Hematopoietic multipotent progenitor cell treated with erythropoietin and hydrocortisone succinate and interleukin-3 and kit ligand, for 17 days (in vitro differentiated cells): ENCODE data around the gene KCNQ1.

Experiments used
- DNase-seq: peaks from one replicate; pipeline ENCODE4 v3.0.0-alpha.2; 2015; ENCODE audit warnings: low spot score

KCNQ1 gene

DNA sequence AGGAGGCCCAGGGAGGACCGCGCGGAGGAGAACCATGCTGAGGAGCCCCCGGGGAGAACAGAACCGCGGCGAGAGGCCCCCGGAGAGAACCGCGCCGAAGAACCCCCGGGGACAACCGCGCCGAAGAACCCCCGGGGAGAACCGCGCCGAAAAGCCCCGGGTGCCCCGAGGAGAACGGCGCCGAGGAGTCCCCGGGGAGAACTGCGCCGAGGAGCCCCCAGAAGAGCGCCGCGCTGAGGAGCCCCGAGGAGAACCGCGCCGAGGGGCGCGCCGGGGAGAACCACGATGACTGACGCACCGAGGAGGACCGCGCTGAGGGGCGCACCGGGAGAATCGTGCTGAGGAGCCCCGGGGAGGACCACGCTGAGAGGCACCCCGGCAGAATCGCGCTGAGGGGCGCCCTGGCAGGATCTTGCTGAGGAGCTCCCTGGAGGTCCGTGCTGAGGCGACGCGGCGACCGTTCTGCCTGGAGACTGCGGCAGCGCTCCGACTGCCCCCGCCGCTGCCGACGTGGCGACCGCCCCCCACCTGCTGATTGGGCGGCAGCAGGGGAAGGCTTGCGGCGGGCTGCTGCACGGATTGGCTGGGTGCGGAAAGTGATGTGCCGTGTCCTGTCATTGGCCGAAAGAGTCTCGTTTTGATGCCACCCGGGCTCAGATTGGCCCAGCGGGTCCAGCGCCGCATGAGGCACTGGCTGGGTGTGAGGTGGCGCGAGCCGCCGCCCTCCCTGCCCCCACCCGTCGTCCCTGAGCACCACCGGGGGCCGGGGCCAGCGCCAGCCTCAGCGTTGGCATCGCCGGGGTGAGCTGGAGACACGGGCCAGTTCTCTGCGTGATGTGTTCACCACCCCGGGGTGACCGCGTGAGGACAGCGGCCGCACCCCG is 255.0 kb downstream of the KCNQ1 start, which contains the start of gene KCNQ1OT1:
KCNQ1OT1 (minus strand) TSS at position 464 of the 884 bp plus-strand sequence.
- DNase-seq: peak; percentile 90

- peak; percentile 28 for DNase-seq
Observed at GRCh38 chr11:2700415-2701211, 255.8 kb downstream of the KCNQ1 start.

DNA sequence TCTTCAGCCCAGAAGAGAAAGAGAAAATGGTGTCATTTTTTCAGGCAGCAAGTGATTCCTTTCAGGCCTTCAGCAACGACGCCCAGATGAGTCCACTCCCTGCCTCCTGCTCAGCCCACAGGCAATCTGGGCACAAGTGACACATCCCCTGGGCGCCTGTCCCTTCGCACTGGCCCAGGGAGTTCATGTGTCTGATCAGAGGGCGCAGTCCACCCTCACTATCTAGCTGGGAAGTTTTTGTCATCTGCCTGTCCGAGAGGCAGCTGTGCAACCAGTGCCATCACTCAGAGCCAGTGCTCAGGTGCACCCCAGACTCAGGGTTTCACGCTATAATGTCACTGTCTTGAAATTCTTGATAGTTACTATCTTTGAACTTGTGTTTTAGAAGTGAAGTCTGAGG is 256.4 kb downstream of the KCNQ1 start:
- no peak for DNase-seq

GRCh38 chr11:2701898-2702434 is 257.2 kb downstream of the KCNQ1 start:
- no peak for DNase-seq

GRCh38 chr11:2702771-2703362 is 258.1 kb downstream of the KCNQ1 start:
- DNase-seq: no peak

DNA sequence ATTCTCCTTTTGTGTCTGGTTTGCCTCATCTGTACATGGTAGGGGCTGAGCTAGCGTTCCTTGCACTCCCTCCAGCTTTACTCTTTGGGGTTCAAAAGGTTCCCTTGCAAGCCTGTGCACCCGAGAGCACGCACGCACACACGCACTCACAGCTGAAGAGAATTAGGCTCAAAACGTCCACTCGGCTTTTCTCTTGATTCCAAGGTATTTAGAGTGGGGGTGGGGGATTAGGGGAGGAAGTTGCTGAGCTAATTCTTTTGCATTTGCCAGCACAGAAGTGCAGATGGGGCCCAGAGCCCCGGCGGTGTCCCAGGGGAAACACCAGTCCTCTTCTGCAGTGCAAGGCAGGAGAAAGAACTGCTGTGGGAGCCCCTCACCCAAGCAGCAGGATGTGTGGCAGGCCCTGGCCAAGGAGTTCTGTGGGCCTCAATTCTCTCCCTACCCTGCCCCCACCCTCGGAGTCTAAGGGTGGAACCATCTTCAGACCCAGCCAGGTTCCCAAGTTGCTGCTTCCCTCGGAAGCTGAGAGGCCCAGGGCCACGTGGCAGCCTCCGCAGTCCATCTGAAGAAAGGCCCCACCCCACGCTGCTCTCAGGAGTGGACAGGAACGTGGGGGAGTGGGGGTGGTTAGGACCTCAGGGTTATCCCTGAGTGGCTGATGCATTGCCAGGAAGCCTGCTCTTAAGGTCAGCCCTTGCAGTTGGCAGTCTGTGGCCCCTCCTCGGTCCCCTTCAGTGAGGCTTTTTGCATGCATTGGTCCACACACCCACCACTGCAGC is 258.7 kb downstream of the KCNQ1 start:
- no peak for DNase-seq

GRCh38 chr11:2704356-2704755 is 259.5 kb downstream of the KCNQ1 start:
- DNase-seq: no peak

- no peak for DNase-seq
Observed at GRCh38 chr11:2704896-2705606, 260.2 kb downstream of the KCNQ1 start.

DNA sequence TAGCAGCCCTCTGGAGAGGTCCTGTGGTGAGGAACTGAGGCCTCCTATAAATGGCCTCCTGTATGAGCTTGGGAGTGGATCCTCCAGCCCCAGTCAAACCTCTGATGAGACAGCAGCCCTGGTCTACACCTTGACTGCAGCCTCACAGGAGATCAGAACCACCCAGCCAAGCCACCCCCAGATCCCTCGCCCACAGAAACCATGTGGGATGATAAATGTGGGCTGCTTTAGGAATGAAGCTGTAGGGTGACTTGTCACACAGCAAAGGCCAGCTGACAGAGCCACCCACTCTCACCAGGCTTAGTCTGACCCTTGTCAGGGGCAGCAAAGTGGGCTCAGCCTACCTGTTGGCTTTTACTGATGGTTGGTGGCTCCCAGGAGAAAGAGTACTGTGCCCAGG is 261.5 kb downstream of the KCNQ1 start:
- no peak for DNase-seq

DNA sequence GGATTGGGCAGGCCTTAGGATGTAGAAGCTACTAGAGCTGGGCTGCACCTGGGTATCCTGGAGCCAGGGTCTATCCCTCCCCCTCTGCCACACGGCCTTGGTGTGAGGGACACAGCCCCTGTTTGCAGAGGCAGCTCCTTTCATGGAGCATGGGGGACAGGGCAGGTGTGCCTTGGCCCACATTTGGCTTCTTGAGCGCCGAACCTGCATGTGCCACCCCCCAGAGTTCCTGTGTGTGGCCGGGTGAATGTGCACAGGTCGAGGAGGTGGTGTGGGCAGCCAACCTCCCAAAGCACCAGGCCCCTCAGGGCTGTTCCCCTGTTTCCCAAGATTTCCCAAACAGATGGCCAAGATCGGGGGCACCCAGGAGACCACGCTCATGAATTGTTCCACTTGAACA is 262.9 kb downstream of the KCNQ1 start:
- no peak for DNase-seq

DNA sequence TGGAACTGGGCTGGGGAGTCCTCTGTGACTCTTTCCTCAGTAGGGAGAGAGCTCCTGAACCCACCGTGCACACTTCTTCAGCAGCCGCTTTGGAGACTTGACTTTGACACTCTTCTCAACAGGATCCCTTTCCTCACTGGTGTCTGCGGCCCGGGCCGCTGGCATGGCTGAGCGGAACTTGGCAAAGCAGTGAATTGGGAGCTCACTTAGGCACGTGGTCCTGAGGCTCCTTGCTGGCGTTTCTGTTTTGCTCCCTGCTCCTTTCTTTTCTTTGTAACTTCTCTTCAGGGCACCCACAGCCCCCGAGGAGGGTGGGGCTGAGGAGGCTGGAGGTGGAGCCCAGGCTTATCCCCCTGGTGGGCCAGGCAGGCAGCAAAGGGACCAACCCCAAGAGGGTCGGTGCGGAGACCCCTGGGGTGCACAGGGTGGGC is 263.4 kb downstream of the KCNQ1 start:
- DNase-seq: no peak

DNA sequence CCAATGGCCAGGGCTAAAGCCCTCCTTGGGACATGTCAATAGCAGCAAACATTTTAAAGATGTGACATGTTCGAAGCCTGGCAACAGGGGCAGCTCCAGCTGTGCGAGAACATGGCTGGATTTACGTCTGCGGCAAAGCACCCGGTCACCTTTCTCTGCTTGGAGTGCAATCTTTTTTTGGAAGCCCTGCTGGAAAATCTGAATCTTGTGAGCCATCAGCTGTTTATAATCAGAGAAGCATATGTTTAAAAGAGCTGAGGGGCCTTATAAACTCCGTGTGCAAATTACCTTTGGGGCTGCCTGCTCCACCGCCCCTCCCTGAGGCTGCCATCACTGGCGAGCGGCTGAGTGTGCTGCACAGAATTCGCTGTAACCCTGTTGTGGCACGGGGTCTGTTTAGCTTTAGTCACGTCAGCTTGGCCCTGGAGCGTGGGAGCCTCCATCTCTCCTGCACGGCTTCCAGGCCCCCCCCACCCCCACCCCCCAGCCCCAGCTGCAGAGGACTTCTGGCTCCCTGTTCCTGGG is 264.0 kb downstream of the KCNQ1 start:
- DNase-seq: no peak

DNA sequence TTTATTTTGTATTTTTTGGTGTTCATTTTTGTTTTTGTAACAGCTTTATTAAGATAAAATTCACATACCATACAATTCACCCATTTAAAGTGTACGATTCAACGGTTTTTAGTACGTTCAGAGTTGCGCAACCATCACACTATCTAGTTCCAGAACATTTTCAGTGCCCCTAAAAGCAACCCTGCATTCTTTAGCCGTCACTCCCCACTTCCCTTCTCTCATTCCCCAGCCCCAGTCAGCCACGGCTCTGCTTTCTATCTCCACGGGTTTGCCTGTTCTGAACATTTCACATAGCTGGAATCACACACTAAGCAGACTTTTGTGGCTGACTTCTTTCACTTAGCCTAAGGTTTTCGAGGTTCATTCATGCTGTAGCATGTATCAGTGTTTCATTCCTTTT is 264.6 kb downstream of the KCNQ1 start:
- DNase-seq: no peak

- DNase-seq: no peak
Observed at GRCh38 chr11:2711161-2711560, 266.4 kb downstream of the KCNQ1 start.

DNA sequence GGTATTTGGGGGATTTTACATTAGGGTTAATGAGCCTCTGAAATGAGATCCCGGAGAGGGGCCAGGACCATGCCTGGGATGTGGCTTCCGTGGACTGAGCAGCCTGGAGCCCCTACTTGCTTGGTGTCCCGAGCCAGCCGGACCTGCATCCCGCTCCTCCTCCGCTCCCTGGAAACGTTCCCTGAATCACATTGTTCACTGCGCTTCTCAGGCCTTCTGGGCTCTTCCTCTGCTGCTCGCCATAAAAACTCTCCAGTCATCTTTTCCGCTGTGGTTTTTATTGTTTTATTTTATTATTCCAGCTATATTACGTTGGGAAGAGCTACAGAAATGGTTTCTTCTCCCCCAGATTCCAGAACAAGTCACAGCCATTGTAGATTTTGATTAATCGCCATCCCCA is 268.3 kb downstream of the KCNQ1 start:
- DNase-seq: no peak

DNA sequence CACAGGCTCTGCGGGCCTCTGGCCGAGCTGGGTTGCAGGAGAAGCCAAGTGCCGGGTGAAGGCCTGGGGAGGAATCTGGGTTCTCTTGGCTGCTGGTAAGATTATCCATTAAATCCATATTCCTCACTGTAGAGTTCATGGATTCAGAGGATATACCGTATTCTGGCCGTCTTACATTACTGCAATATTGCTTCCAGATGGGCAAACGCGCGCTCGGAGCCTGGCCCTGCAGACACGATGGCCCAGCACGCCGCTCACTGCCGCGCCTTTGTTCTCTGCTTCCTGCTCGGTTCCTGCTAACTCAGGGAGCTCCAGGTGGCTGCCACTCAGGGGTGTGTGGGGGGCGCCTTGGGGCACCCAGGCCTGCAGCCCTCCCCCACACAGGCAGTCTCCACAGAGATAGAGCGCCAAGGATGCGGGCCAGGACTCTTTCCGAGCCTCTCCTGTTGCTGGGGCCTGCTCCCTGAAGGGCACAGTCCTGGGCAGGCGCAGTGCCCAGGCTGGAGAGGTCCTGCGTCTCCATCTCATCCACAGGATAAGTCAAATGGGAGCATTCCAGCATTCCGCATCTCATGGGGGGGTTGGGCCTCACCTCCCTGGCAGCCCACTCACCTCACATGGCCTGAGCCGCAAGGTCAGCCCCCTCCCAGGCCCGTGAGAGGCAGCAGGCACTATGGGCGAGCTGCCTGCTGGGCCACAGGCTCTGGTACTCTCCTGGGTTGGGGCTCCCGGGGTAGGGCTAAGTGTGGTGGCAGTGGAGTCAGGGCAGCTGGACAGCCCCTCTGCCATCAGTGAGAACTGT is 269.1 kb downstream of the KCNQ1 start:
- no peak for DNase-seq

- DNase-seq: no peak
Observed at GRCh38 chr11:2714463-2714800, 269.6 kb downstream of the KCNQ1 start.

GRCh38 chr11:2714871-2715270 is 270.1 kb downstream of the KCNQ1 start:
- DNase-seq: no peak

DNA sequence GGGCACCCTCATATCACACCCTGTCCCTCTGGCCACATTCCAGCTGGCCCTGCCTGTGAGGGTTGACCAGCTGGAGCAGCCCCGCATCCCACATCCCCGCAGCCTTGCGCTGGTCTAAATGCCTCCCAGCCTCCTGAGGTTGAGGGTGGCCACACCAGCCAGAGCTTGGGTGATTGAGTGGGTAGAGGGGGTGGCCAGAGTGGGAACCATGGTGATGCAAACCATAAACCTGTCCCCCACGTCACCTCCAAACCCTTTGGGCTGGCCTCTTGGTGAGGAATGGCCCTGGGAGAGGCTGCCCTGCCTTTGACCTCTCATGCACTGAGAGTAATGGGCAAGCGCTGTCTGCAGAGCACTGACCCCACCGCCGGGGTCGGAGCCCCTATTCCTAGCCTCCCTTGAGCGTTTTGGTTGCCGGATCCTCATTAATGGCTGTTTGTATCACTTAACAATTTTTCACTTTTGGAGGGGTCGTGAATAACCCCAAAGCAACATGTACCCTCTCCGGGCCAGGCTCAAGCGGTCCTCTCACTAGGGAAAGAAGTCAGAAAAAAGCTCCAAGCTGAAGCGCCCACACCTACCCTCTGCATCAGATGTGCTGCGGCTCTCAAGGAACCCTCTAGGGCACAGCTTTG is 271.0 kb downstream of the KCNQ1 start:
- DNase-seq: no peak
